ENCODE measurements around the gene HLCS. TPM values are rescaled to one million over a fixed set of nuclear protein-coding genes. Genes with fewer than 3 reads are reported as not detected.

HLCS gene
- total RNA-seq, 1 donor = 44.3 TPM

DNA sequence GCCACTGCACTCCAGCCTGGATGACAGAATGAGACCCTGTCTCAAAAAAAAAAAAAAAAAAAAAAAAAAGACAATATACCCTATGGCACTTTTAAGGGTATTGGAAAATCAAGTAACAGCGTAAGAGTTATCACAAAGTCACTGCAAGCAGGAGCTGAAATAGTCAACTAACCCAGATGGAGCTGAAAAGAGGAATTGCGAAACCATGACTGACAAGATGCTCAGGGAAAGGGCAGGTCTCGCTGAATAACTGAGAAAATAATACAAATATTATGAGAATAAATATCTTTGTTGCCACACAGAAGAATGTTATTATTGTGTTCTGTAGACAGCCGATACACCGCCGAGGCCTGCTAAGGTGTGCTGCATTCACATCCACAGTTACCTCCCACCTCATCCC, 17.8 kb downstream of the HLCS start:
- DNase-seq (ENCODE audit: low read depth) = no peak
- TF ChIP-seq, protein P1, sequence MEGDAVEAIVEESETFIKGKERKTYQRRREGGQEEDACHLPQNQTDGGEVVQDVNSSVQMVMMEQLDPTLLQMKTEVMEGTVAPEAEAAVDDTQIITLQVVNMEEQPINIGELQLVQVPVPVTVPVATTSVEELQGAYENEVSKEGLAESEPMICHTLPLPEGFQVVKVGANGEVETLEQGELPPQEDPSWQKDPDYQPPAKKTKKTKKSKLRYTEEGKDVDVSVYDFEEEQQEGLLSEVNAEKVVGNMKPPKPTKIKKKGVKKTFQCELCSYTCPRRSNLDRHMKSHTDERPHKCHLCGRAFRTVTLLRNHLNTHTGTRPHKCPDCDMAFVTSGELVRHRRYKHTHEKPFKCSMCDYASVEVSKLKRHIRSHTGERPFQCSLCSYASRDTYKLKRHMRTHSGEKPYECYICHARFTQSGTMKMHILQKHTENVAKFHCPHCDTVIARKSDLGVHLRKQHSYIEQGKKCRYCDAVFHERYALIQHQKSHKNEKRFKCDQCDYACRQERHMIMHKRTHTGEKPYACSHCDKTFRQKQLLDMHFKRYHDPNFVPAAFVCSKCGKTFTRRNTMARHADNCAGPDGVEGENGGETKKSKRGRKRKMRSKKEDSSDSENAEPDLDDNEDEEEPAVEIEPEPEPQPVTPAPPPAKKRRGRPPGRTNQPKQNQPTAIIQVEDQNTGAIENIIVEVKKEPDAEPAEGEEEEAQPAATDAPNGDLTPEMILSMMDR (IDR thresholded peaks at IDR 0.05; ENCODE audit: insufficient read depth, low read length) = no peak
- H3K4me3 ChIP-seq (ENCODE audit: low read depth, low read length) = no peak overlapping the region

- TF ChIP-seq, protein P1 (IDR thresholded peaks at IDR 0.05; ENCODE audit: insufficient read depth, low read length) = no peak
- H3K4me3 ChIP-seq (ENCODE audit: low read depth, low read length) = no peak overlapping the region
- DNase-seq (ENCODE audit: low read depth) = no peak
These were observed 19.5 kb downstream of the HLCS start for GRCh38 chr21:36946949-36947356.

GRCh38 chr21:36945496-36946138, 20.9 kb downstream of the HLCS start:
- TF ChIP-seq, protein P1 (IDR thresholded peaks at IDR 0.05; ENCODE audit: insufficient read depth, low read length) = no peak
- DNase-seq (ENCODE audit: low read depth) = peak; percentile 12
- H3K4me3 ChIP-seq (ENCODE audit: low read depth, low read length) = no peak overlapping the region

DNA sequence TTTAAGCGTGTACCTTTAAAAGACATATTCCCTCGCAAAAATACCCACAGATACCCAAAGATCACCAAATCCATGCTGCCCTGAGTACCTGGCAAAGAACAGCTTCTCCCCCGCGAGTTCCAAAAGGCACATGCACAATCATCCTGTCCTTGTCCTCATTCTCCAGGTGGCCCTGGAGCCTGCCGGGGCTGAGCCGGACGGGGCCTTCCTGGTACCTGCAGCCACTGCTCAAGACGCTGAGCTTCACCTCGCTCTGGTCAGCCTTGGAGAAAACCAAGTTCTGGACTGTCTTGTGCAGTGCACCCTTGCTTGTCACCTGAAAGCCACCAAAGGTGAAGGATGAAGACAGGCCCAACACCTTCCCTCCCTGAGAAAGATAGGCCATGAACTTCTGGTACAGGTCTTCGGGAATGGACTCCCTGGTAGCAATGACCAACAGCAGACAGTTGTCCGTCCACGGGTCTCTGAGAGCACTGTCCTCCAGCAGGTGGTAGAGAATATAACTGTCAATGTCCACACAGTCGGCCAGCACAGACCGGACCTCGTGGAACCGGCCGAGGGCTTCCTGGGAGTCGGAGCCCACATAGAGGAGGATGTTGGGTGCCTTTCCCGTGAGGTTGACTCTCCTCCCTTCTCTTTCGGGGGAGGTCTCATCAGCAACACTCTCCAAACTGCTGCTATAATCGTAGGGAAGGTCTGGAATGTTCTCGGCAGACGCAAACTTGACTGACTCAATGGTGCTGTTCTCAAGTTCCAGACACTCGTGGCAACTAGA, 29.9 kb downstream of the HLCS start:
- TF ChIP-seq, protein P1 (IDR thresholded peaks at IDR 0.05; ENCODE audit: insufficient read depth, low read length) = no peak
- H3K4me3 ChIP-seq (ENCODE audit: low read depth, low read length) = no peak overlapping the region
- no peak for DNase-seq (ENCODE audit: low read depth)

- H3K4me3 ChIP-seq (ENCODE audit: low read depth, low read length) = no peak overlapping the region
- TF ChIP-seq, protein P1 (IDR thresholded peaks at IDR 0.05; ENCODE audit: insufficient read depth, low read length) = no peak
- DNase-seq (ENCODE audit: low read depth) = no peak
These were observed 31.5 kb downstream of the HLCS start for GRCh38 chr21:36934864-36935420.

DNA sequence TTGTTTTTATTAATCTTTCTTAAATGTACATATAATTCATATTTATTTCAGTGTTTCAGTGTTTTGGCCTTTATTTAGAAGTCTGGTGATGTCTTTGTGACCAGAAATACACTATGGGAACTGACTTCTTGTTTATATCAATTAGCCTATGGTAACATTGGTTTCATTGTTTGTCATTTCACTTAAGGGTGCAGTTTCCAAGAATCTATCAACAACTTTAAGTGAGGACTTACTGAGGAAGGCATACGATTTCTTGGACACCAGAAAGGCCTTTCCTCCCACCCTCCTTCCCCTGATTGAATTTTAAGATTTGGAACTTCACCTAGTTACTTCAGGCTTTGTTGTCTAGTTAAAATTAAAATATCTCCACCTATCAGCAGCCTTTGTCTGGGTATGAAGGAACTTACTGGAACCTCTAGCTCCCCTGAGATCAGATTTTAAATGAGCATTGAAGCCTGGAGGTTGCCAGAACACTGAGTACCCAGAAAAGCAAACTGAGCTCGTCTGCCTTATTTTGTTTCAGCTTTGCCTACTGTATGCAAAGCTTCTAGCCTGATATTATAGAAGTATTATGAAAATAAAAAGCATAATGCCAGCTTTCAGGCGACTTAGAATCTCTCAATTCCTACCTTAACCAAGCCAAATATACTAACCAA, 34.2 kb downstream of the HLCS start:
- TF ChIP-seq, protein P1 (IDR thresholded peaks at IDR 0.05; ENCODE audit: insufficient read depth, low read length) = no peak
- no peak for DNase-seq (ENCODE audit: low read depth)
- H3K4me3 ChIP-seq (ENCODE audit: low read depth, low read length) = no peak overlapping the region
